ENCODE measurements around the gene CACNA1G.

DNA sequence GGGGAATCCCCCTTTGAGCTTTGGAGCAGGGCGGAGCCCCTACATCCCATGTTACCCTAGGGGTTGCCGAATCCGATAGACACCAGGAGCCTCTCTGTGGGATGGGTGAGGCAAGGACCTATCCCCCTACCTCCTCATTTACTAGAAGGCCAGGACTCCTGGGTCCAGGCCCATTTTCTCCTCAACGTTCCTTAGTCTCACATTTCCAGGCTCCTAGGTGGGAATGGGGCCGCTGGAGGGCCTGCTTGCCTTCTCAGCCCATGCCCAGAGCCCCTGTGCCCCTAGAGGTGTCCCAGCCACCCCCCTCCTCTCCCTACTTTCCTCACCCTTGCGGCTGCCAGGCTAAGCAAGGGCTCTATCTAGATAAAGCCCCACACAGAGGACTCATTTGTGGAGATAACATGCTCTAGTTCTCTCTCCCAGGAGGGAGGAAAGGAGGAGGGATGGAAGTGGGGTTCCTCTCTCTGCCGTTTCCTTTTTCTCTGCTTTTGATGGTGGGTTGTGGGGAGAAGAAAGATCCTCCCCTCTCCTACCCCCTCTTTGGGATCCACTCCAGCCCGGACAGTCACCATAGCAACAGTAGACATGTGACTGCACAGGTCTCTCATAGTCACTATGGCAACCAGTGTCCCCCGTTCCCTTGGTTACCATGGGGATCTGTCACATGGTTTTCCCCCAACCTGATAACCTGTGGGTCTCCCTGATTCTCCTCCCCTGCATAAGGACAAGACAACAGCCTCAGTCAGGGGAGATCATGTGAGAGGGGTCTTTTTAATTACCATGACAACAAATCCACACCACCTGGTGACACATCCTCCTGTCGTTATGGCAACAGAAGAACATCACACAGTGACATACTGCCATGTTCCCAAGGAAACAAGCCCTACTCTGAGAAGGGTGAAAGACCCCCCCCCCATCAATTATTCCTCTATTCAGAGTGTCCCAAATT, 5.2 kb downstream of the CACNA1G start:
- TF ChIP-seq, protein P1, sequence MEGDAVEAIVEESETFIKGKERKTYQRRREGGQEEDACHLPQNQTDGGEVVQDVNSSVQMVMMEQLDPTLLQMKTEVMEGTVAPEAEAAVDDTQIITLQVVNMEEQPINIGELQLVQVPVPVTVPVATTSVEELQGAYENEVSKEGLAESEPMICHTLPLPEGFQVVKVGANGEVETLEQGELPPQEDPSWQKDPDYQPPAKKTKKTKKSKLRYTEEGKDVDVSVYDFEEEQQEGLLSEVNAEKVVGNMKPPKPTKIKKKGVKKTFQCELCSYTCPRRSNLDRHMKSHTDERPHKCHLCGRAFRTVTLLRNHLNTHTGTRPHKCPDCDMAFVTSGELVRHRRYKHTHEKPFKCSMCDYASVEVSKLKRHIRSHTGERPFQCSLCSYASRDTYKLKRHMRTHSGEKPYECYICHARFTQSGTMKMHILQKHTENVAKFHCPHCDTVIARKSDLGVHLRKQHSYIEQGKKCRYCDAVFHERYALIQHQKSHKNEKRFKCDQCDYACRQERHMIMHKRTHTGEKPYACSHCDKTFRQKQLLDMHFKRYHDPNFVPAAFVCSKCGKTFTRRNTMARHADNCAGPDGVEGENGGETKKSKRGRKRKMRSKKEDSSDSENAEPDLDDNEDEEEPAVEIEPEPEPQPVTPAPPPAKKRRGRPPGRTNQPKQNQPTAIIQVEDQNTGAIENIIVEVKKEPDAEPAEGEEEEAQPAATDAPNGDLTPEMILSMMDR (IDR thresholded peaks at IDR 0.05; ENCODE audit: borderline replicate concordance, extremely low read depth, low read length, poor library complexity, severe bottlenecking) = no peak
- TF ChIP-seq EZH2 (IDR thresholded peaks at IDR 0.05; ENCODE audit: borderline replicate concordance, low read depth, low read length, severe bottlenecking) = no peak
